Measurements from ENCODE around the gene CCNJL.

- TF ChIP-seq CTCF (IDR thresholded peaks at IDR 0.05): no peak
- no peak for TF ChIP-seq ZFX (IDR thresholded peaks at IDR 0.05; ENCODE audit: borderline replicate concordance)
These were observed 41.0 kb downstream of the CCNJL start for GRCh38 chr5:160271396-160271795.

All from 22Rv1 (cell line).